OCI-LY1 (cell line): ENCODE measurements around the gene GRPEL2.
"Not testable (repeated sequence)": the region's sequence is repeated elsewhere in the genome, so short reads cannot be mapped to it uniquely, and the experiment has no call there.

ENCODE experiments used
- H2AFZ ChIP-seq: fragments of 200-600 bp; sonication (generic), shearing (Covaris generic); 2 replicates; pipeline ENCODE4 v1.6.0; 2014; ENCODE audit warnings: antibody characterized with exemption, mild to moderate bottlenecking, low read length
- H3F3A ChIP-seq: fragments of 200-600 bp; sonication (generic), shearing (Covaris generic); 2 replicates; pipeline ENCODE4 v1.6.0; 2014; ENCODE audit warnings: mild to moderate bottlenecking, antibody characterized with exemption, low read length, moderate library complexity; ENCODE audit not compliant: insufficient read depth
- H3K27ac ChIP-seq: fragments of 200-600 bp; sonication (generic); 2 replicates; pipeline ENCODE4 v1.5.1; 2014; ENCODE audit warnings: low read length, mixed run types, mild to moderate bottlenecking, low read depth; ENCODE audit not compliant: poor library complexity, severe bottlenecking
- H3K27me3 ChIP-seq: fragments of 200-600 bp; sonication (generic); 2 replicates; pipeline ENCODE4 v1.6.0; 2014; ENCODE audit warnings: antibody characterized with exemption, mild to moderate bottlenecking, low read length, moderate library complexity; ENCODE audit not compliant: insufficient read depth
- H3K36me3 ChIP-seq: fragments of 200-600 bp; sonication (generic); 2 replicates; pipeline ENCODE4 v1.6.1; 2014; ENCODE audit warnings: mild to moderate bottlenecking, antibody characterized with exemption, low read length, moderate library complexity, mixed read lengths; ENCODE audit not compliant: insufficient read depth
- H3K4me1 ChIP-seq: fragments of 200-600 bp; sonication (generic); 2 replicates; pipeline ENCODE4 v1.5.1; 2014; ENCODE audit warnings: mild to moderate bottlenecking, low read length, moderate library complexity; ENCODE audit not compliant: insufficient read depth, severe bottlenecking
- H3K4me2 ChIP-seq: fragments of 200-600 bp; sonication (generic), shearing (Covaris generic); 2 replicates; pipeline ENCODE4 v1.6.1; 2014; ENCODE audit warnings: low read length
- H3K4me3 ChIP-seq: fragments of 200-600 bp; sonication (generic); 2 replicates; pipeline ENCODE4 v1.5.1; 2014; ENCODE audit warnings: low read length, low read depth, mild to moderate bottlenecking, mixed read lengths; ENCODE audit not compliant: poor library complexity, severe bottlenecking
- H3K79me2 ChIP-seq: fragments of 200-600 bp; shearing (Covaris generic); 2 replicates; pipeline ENCODE4 v1.6.1; 2016; ENCODE audit warnings: mixed run types, low read length, mixed read lengths; ENCODE audit not compliant: insufficient read depth
- H3K9ac ChIP-seq: fragments of 200-600 bp; sonication (generic), shearing (Covaris generic); 2 replicates; pipeline ENCODE4 v1.6.1; 2014; ENCODE audit warnings: mild to moderate bottlenecking, low read length, mixed read lengths
- H3K9me2 ChIP-seq: fragments of 200-600 bp; sonication (generic), shearing (Covaris generic); 2 replicates; pipeline ENCODE4 v1.6.1; 2014; ENCODE audit warnings: low read depth, mild to moderate bottlenecking, low read length, mixed read lengths
- H3K9me3 ChIP-seq: fragments of 200-600 bp; shearing (Covaris generic); 2 replicates; pipeline ENCODE4 v1.6.1; 2014; ENCODE audit warnings: low read length, mixed read lengths
- H4K20me1 ChIP-seq: fragments of 200-600 bp; sonication (generic), shearing (Covaris generic); 2 replicates; pipeline ENCODE4 v1.6.0; 2016; ENCODE audit warnings: mild to moderate bottlenecking, low read length; ENCODE audit not compliant: insufficient read depth
- CTCF ChIP-seq: fragments of 200-600 bp; sonication (generic), shearing (Covaris generic); IDR thresholded peaks from 2 replicates; pipeline ENCODE4 v1.5.1; 2017; ENCODE audit warnings: mild to moderate bottlenecking, antibody characterized with exemption, low read length, moderate library complexity, mixed read lengths
- EZH2 ChIP-seq: fragments of 200-600 bp; sonication (generic), shearing (Covaris generic); IDR thresholded peaks from 2 replicates; pipeline ENCODE4 v1.8.0; 2017; ENCODE audit warnings: borderline replicate concordance, mixed run types, mild to moderate bottlenecking, antibody characterized with exemption, low read length, moderate library complexity, mixed read lengths

The GRPEL2 gene

GRCh38 chr5:149389552-149390495 lies 44.5 kb downstream of the GRPEL2 start:
- TF ChIP-seq CTCF: no peak
- peaks cover 9% of the 10 kb centered on the region; the same call in 1 of the 2 replicates for H3K27me3 ChIP-seq

GRCh38 chr5:149391076-149391475 lies 45.8 kb downstream of the GRPEL2 start:
- not testable (repeated sequence) for H3K27me3 ChIP-seq, H3K9me2 ChIP-seq, H2AFZ ChIP-seq, H3K4me2 ChIP-seq, H3K27ac ChIP-seq, H3K36me3 ChIP-seq, H3K9ac ChIP-seq, H3F3A ChIP-seq, H3K4me1 ChIP-seq, H4K20me1 ChIP-seq, H3K4me3 ChIP-seq, H3K79me2 ChIP-seq, H3K9me3 ChIP-seq

More at GRCh38 chr5:149389552-149390495, 44.5 kb downstream of the GRPEL2 start:
- no peaks in the 10 kb centered on the region for H4K20me1 ChIP-seq
- no peaks in the 10 kb centered on the region for H3K79me2 ChIP-seq
- no peaks in the 10 kb centered on the region for H3K36me3 ChIP-seq
- no peak overlapping the region for H3K27ac ChIP-seq
- H3K4me3 ChIP-seq: no peak overlapping the region
- H3K4me2 ChIP-seq: no peak overlapping the region
- no peaks in the 10 kb centered on the region for H3F3A ChIP-seq
- H3K4me1 ChIP-seq: no peaks in the 10 kb centered on the region
- H3K9me3 ChIP-seq: no peaks in the 10 kb centered on the region
- H3K9me2 ChIP-seq: no peaks in the 10 kb centered on the region
- H3K9ac ChIP-seq: no peak overlapping the region
- no peak overlapping the region for H2AFZ ChIP-seq

- Histone ChIP-seq H3K9me3 (no peaks in the 10 kb centered on the region), H3K9ac (no peak overlapping the region), H3K27me3 (peaks cover 10% of the 10 kb centered on the region; the same call in 1 of the 2 replicates), H3K36me3 (no peaks in the 10 kb centered on the region), H2AFZ (no peak overlapping the region), H3K4me3 (no peak overlapping the region), H3K79me2 (no peaks in the 10 kb centered on the region), H3K4me2 (no peak overlapping the region), H3F3A (no peaks in the 10 kb centered on the region), H4K20me1 (no peaks in the 10 kb centered on the region), H3K27ac (no peak overlapping the region), H3K4me1 (no peaks in the 10 kb centered on the region), H3K9me2 (no peaks in the 10 kb centered on the region)
- TF ChIP-seq EZH2 (no peak), CTCF (no peak)
Measured at GRCh38 chr5:149391524-149391923, 46.2 kb downstream of the GRPEL2 start.

GRCh38 chr5:149392718-149393117 lies 47.4 kb downstream of the GRPEL2 start:
- Histone ChIP-seq H3K36me3 (no peaks in the 10 kb centered on the region), H3K79me2 (no peaks in the 10 kb centered on the region), H2AFZ (no peak overlapping the region), H3K9ac (no peak overlapping the region), H3K27me3 (peaks cover 12% of the 10 kb centered on the region; the same call in 1 of the 2 replicates), H3K4me2 (no peak overlapping the region), H4K20me1 (no peaks in the 10 kb centered on the region), H3K27ac (no peak overlapping the region), H3K9me3 (no peaks in the 10 kb centered on the region), H3K4me1 (no peaks in the 10 kb centered on the region), H3F3A (no peaks in the 10 kb centered on the region), H3K4me3 (no peak overlapping the region), H3K9me2 (no peaks in the 10 kb centered on the region)
- TF ChIP-seq EZH2: no peak
- TF ChIP-seq CTCF: no peak

- H3K4me1 ChIP-seq, H3K36me3 ChIP-seq, H3K9me3 ChIP-seq, H4K20me1 ChIP-seq, H3K9ac ChIP-seq, H3K79me2 ChIP-seq, H3F3A ChIP-seq, H3K27me3 ChIP-seq, H2AFZ ChIP-seq, H3K27ac ChIP-seq, H3K9me2 ChIP-seq, H3K4me2 ChIP-seq, H3K4me3 ChIP-seq: not testable (repeated sequence)
Measured at GRCh38 chr5:149394996-149395395, 49.7 kb downstream of the GRPEL2 start.
